WTC11 (cell line): ENCODE measurements around the gene BCORL1. TPM values are rescaled to one million over a fixed set of nuclear protein-coding genes. Genes with fewer than 3 reads are reported as not detected.

Source experiments
- ATAC-seq: fragments of 200-7000 bp; cut with Tn5 transposase; 2 replicates; pipeline ENCODE4 v1.10.0; 2021; ENCODE audit warnings: mild to moderate bottlenecking, moderate library complexity
- CTCF ChIA-PET: fragments of 300-600 bp; sonication (Branson Sonifier 250); formaldehyde crosslinking; loops from one replicate; lab custom pipeline; 2021; ENCODE audit warnings: antibody characterized with exemption; lab: Charles Lee
- POLR2A ChIA-PET: fragments of 350-600 bp; sonication (Branson Sonifier 250); formaldehyde crosslinking; loops from one replicate; lab custom pipeline; 2021; ENCODE audit warnings: antibody characterized with exemption; lab: Charles Lee
- DNase-seq: peaks from one replicate; pipeline ENCODE4 v3.0.0; 2021; ENCODE audit warnings: low spot score
- H3K27ac Mint-ChIP-seq: 2 replicates; pipeline ENCODE4 v1.8.0; 2021; ENCODE audit warnings: mixed read lengths
- H3K27me3 Mint-ChIP-seq: 2 replicates; pipeline ENCODE4 v1.8.0; 2021; ENCODE audit warnings: low read depth, mild to moderate bottlenecking, moderate library complexity, mixed read lengths
- H3K36me3 Mint-ChIP-seq: 2 replicates; pipeline ENCODE4 v1.8.0; 2021; ENCODE audit warnings: mixed read lengths
- H3K4me1 Mint-ChIP-seq: 2 replicates; pipeline ENCODE4 v1.8.0; 2022; ENCODE audit warnings: mixed read lengths
- H3K4me3 Mint-ChIP-seq: 2 replicates; pipeline ENCODE4 v1.8.0; 2021; ENCODE audit warnings: mild to moderate bottlenecking, moderate library complexity, mixed read lengths
- H3K9me3 Mint-ChIP-seq: 2 replicates; pipeline ENCODE4 v1.8.0; 2021; ENCODE audit warnings: mixed read lengths
- PRRX2 ChIP-seq: fragments of 250-450 bp; sonication (Bioruptor Pico); IDR thresholded peaks from 2 replicates; pipeline ENCODE4 v1.8.0; 2021; ENCODE audit warnings: mild to moderate bottlenecking
- SMAD3 ChIP-seq: sonication (generic); formaldehyde crosslinking; IDR thresholded peaks from 2 replicates; pipeline ENCODE4 v1.8.0; 2022; ENCODE audit warnings: missing genetic modification reagents, mild to moderate bottlenecking, borderline replicate concordance
- SP1 ChIP-seq: sonication (generic); formaldehyde crosslinking; conservative IDR thresholded peaks from 2 replicates; pipeline ENCODE4 v1.8.1; 2022; ENCODE audit warnings: missing genetic modification reagents
- TEAD4 ChIP-seq: sonication (generic); formaldehyde crosslinking; IDR thresholded peaks from 2 replicates; pipeline ENCODE4 v1.8.0; 2022; ENCODE audit warnings: mild to moderate bottlenecking, missing genetic modification reagents
- ZNF317 ChIP-seq: sonication (generic); formaldehyde crosslinking; IDR thresholded peaks from 2 replicates; pipeline ENCODE4 v1.8.1; 2023; ENCODE audit warnings: low read depth, mild to moderate bottlenecking, moderate library complexity, missing genetic modification reagents, borderline replicate concordance
- total RNA-seq: library from RNA; stranded (reverse); gene quantifications from 3 replicates; pipeline ENCODE4 v1.2.3, GENCODE V29; 2021
- TF ChIP-seq, protein P1 (sequence below): sonication (generic); formaldehyde crosslinking; IDR thresholded peaks from 2 replicates; pipeline ENCODE4 v1.8.0; 2022; ENCODE audit warnings: mild to moderate bottlenecking, missing genetic modification reagents
- TF ChIP-seq, protein P2 (sequence below): fragments of 250-450 bp; sonication (Bioruptor Pico); IDR thresholded peaks from 2 replicates; pipeline ENCODE4 v2.1.2; 2022; ENCODE audit warnings: mild to moderate bottlenecking, moderate library complexity
- TF ChIP-seq, protein P3 (sequence below): fragments of 250-450 bp; sonication (Bioruptor Pico); IDR thresholded peaks from 2 replicates; pipeline ENCODE4 v1.9.0; 2021; ENCODE audit warnings: moderate library complexity, mild to moderate bottlenecking, inconsistent platforms, borderline replicate concordance
- TF ChIP-seq, protein P4 (sequence below): fragments of 250-450 bp; sonication (Bioruptor Pico); IDR thresholded peaks from 2 replicates; pipeline ENCODE4 v1.9.0; 2021; ENCODE audit warnings: mild to moderate bottlenecking
- TF ChIP-seq, protein P5 (sequence below): fragments of 250-450 bp; sonication (Bioruptor Pico); IDR thresholded peaks from 2 replicates; pipeline ENCODE4 v1.9.0; 2021; ENCODE audit warnings: mild to moderate bottlenecking
- TF ChIP-seq, protein P6 (sequence below): sonication (generic); formaldehyde crosslinking; IDR thresholded peaks from 2 replicates; pipeline ENCODE4 v1.8.1; 2022; ENCODE audit warnings: low read depth, mild to moderate bottlenecking, moderate library complexity, missing genetic modification reagents, borderline replicate concordance
- TF ChIP-seq, protein P7 (sequence below): sonication (generic); formaldehyde crosslinking; conservative IDR thresholded peaks from 2 replicates; pipeline ENCODE4 v1.8.1; 2022; ENCODE audit warnings: mild to moderate bottlenecking, missing genetic modification reagents
- TF ChIP-seq, protein P8 (sequence below): fragments of 250-450 bp; sonication (Bioruptor Pico); conservative IDR thresholded peaks from 2 replicates; pipeline ENCODE4 v1.9.0; 2021; ENCODE audit warnings: mild to moderate bottlenecking
- TF ChIP-seq, protein P9 (sequence below): sonication (generic); formaldehyde crosslinking; IDR thresholded peaks from 2 replicates; pipeline ENCODE4 v1.8.0; 2022; ENCODE audit warnings: mild to moderate bottlenecking, missing genetic modification reagents

The BCORL1 gene
- total RNA-seq, 1 experiment from 2014 or later, result 12.0 TPM

DNA sequence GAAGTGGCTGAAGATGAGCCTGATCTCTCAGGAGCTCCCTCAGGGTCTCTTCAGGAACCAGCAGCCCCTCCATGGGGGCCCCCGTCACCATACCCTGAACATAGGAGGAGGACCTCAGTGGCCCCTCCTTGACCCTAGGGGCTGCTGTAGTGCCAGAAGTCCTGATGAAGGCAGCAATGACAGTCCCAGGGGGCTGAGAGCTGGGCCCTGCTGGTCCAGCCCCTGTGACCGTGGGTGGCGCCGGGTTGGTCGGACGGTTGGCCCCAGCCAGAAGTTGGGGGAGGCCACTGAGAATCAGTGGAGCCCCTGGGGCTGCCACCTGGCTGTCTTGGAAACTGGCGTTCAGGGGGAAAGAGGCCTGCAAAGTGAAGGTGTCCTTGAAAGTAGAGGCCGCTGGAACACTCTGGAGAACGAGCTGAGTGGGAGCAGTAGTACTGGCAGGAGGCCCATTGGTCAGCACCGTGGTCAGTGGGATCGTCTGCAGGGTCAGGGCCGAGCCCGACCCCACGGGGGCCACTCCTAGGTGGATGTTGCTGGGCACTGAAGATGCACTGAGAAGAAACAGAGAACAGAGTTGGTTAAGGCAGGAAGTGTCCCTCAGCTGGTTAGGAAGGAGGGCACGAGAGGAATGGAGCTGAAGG lies 84.7 kb downstream of the BCORL1 start (continued):
- TF ChIP-seq, protein P1, sequence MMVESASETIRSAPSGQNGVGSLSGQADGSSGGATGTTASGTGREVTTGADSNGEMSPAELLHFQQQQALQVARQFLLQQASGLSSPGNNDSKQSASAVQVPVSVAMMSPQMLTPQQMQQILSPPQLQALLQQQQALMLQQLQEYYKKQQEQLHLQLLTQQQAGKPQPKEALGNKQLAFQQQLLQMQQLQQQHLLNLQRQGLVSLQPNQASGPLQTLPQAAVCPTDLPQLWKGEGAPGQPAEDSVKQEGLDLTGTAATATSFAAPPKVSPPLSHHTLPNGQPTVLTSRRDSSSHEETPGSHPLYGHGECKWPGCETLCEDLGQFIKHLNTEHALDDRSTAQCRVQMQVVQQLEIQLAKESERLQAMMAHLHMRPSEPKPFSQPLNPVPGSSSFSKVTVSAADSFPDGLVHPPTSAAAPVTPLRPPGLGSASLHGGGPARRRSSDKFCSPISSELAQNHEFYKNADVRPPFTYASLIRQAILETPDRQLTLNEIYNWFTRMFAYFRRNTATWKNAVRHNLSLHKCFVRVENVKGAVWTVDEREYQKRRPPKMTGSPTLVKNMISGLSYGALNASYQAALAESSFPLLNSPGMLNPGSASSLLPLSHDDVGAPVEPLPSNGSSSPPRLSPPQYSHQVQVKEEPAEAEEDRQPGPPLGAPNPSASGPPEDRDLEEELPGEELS, result no peak
- TF ChIP-seq, protein P2, sequence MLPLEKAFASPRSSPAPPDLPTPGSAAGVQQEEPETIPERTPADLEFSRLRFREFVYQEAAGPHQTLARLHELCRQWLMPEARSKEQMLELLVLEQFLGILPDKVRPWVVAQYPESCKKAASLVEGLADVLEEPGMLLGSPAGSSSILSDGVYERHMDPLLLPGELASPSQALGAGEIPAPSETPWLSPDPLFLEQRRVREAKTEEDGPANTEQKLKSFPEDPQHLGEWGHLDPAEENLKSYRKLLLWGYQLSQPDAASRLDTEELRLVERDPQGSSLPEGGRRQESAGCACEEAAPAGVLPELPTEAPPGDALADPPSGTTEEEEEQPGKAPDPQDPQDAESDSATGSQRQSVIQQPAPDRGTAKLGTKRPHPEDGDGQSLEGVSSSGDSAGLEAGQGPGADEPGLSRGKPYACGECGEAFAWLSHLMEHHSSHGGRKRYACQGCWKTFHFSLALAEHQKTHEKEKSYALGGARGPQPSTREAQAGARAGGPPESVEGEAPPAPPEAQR, result no peak
- TF ChIP-seq, protein P3, sequence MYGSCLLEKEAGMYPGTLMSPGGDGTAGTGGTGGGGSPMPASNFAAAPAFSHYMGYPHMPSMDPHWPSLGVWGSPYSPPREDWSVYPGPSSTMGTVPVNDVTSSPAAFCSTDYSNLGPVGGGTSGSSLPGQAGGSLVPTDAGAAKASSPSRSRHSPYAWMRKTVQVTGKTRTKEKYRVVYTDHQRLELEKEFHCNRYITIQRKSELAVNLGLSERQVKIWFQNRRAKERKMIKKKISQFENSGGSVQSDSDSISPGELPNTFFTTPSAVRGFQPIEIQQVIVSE, result no peak
- TF ChIP-seq TEAD4 (CRISPR knock-in tag), result no peak
- TF ChIP-seq, protein P4, sequence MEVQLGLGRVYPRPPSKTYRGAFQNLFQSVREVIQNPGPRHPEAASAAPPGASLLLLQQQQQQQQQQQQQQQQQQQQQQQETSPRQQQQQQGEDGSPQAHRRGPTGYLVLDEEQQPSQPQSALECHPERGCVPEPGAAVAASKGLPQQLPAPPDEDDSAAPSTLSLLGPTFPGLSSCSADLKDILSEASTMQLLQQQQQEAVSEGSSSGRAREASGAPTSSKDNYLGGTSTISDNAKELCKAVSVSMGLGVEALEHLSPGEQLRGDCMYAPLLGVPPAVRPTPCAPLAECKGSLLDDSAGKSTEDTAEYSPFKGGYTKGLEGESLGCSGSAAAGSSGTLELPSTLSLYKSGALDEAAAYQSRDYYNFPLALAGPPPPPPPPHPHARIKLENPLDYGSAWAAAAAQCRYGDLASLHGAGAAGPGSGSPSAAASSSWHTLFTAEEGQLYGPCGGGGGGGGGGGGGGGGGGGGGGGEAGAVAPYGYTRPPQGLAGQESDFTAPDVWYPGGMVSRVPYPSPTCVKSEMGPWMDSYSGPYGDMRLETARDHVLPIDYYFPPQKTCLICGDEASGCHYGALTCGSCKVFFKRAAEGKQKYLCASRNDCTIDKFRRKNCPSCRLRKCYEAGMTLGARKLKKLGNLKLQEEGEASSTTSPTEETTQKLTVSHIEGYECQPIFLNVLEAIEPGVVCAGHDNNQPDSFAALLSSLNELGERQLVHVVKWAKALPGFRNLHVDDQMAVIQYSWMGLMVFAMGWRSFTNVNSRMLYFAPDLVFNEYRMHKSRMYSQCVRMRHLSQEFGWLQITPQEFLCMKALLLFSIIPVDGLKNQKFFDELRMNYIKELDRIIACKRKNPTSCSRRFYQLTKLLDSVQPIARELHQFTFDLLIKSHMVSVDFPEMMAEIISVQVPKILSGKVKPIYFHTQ (CRISPR knock-in tag), result no peak
- TF ChIP-seq, all 79 proteins: peak for 0

DNA sequence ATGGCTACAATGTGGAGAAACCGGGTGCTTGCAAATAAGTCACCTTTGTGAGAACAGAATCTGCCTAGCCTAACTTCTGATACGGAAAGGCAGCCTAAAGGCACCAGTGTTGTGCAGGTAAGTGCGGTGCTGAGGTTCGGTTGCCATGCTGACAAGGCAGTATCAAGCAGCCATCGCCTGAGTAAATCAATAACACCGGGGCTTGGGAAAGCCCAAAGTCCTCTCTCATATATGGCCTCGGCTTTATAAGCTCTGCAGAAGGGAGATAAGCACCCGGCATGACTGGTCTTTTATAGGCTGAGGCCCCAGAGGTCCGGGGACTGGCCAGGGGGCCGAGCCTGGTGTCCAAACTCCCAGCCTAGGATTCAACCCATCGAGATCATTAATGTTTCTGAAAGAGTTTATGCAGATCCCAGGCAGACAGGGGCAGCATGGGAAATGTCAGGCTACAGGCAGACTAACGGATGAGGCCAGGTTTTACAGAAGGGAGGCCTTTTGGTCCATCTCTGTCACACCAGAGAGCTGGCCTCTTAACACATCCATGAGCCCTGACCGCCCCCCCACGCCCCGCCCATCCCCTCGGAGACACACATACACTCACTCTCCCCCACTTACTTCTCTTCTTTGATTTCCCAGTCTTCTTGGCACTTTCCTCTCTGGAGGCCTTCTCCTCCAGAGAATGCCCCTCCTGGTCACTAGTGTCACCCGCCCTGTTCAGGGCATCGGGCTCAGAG lies 89.3 kb downstream of the BCORL1 start:
- Mint-ChIP-seq H3K27ac (no peak overlapping the region), H3K36me3 (no peaks in the 10 kb centered on the region), H3K9me3 (no peaks in the 10 kb centered on the region)
- CTCF ChIA-PET, result interaction anchor here (1.6 kb wide), 1 partner anchor 11 kb away, joined by 4 read pairs; no protein-coding TSS in a partner anchor
- TF ChIP-seq PRRX2 (CRISPR knock-in tag) (no peak), SMAD3 (CRISPR knock-in tag) (no peak), SP1 (no peak), ZNF317 (CRISPR knock-in tag) (no peak)
- TF ChIP-seq, protein P5, sequence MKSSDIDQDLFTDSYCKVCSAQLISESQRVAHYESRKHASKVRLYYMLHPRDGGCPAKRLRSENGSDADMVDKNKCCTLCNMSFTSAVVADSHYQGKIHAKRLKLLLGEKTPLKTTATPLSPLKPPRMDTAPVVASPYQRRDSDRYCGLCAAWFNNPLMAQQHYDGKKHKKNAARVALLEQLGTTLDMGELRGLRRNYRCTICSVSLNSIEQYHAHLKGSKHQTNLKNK, result no peak
- TF ChIP-seq, protein P6, sequence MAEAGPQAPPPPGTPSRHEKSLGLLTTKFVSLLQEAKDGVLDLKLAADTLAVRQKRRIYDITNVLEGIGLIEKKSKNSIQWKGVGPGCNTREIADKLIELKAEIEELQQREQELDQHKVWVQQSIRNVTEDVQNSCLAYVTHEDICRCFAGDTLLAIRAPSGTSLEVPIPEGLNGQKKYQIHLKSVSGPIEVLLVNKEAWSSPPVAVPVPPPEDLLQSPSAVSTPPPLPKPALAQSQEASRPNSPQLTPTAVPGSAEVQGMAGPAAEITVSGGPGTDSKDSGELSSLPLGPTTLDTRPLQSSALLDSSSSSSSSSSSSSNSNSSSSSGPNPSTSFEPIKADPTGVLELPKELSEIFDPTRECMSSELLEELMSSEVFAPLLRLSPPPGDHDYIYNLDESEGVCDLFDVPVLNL (CRISPR knock-in tag), result no peak
- TF ChIP-seq, protein P7, sequence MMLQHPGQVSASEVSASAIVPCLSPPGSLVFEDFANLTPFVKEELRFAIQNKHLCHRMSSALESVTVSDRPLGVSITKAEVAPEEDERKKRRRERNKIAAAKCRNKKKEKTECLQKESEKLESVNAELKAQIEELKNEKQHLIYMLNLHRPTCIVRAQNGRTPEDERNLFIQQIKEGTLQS (CRISPR knock-in tag), result no peak
- TF ChIP-seq, protein P8, sequence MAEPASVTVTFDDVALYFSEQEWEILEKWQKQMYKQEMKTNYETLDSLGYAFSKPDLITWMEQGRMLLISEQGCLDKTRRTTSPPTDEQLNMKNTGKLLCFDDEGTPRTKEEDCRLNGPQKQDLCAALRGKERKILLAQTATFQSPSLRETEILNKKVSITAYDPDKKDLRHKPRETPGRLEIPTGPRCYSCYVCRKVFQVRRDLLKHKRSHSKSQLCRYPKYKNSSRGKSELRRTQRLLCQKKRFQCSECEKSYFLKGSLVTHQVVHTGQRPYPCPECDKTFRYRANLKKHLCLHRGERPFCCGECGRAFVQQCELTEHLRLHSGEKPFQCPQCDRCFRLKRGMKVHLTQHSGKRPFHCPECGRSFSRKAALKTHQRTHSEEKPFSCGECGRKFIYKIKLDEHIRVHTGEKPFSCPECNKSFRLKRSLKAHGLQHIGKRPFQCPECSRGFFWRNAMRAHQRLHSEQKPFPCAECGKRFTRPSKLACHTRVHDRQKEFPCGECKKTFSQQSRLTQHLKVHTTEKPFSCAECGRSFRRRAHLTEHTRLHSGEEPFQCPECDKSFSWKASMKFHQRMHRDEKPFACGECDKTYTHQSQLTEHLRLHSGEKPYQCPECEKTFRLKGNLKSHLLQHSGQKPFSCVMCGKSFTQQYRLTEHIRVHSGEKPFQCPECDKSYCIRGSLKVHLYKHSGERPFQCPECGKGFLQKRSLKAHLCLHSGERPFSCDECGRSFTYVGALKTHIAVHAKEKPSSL (CRISPR knock-in tag), result no peak
- TF ChIP-seq, protein P9, sequence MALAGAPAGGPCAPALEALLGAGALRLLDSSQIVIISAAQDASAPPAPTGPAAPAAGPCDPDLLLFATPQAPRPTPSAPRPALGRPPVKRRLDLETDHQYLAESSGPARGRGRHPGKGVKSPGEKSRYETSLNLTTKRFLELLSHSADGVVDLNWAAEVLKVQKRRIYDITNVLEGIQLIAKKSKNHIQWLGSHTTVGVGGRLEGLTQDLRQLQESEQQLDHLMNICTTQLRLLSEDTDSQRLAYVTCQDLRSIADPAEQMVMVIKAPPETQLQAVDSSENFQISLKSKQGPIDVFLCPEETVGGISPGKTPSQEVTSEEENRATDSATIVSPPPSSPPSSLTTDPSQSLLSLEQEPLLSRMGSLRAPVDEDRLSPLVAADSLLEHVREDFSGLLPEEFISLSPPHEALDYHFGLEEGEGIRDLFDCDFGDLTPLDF, result no peak
- TF ChIP-seq, all 79 proteins: peak for 0
- no peaks in the 10 kb centered on the region for H3K4me1 Mint-ChIP-seq
- no peaks in the 10 kb centered on the region for H3K27me3 Mint-ChIP-seq
- ATAC-seq (no peak), DNase-seq (no peak)
- POLR2A ChIA-PET, result no interaction called here
- no peak overlapping the region for H3K4me3 Mint-ChIP-seq
